NCI-H774 (cell line): ENCODE results near the gene XPNPEP2.
"Not testable (repeated sequence)": the region's sequence is repeated elsewhere in the genome, so short reads cannot be mapped to it uniquely, and the experiment has no call there.

Experiments
- DNase-seq: peaks from one replicate; lab custom pipeline; 2025; lab: John Stamatoyannopoulos, UW

The XPNPEP2 gene

GRCh38 chrX:129719931-129720530 lies 18.7 kb upstream of the XPNPEP2 start:
- no peak for DNase-seq

- no peak for DNase-seq
Observed at GRCh38 chrX:129720741-129721140, 18.0 kb upstream of the XPNPEP2 start.

GRCh38 chrX:129721414-129721813 lies 17.4 kb upstream of the XPNPEP2 start:
- DNase-seq, result no peak

GRCh38 chrX:129721870-129722269 lies 16.9 kb upstream of the XPNPEP2 start:
- no peak for DNase-seq

- DNase-seq, result no peak
Observed at GRCh38 chrX:129723511-129723910, 15.3 kb upstream of the XPNPEP2 start.

GRCh38 chrX:129724754-129725153 lies 14.0 kb upstream of the XPNPEP2 start:
- DNase-seq, result no peak

GRCh38 chrX:129726307-129727111 lies 12.3 kb upstream of the XPNPEP2 start:
- DNase-seq, result peak; percentile 32

- no peak for DNase-seq
Observed at GRCh38 chrX:129728061-129728460, 10.7 kb upstream of the XPNPEP2 start.

- no peak for DNase-seq
Observed at GRCh38 chrX:129731228-129731627, 7.6 kb upstream of the XPNPEP2 start.

- DNase-seq, result no peak
Observed at GRCh38 chrX:129732857-129733256, 5.9 kb upstream of the XPNPEP2 start.

GRCh38 chrX:129733335-129733734 lies 5.4 kb upstream of the XPNPEP2 start:
- no peak for DNase-seq

- DNase-seq, result no peak
Observed at GRCh38 chrX:129736491-129736890, 2.3 kb upstream of the XPNPEP2 start.

- no peak for DNase-seq
Observed at GRCh38 chrX:129737916-129738315, 863 bp upstream of the XPNPEP2 start.

GRCh38 chrX:129739578-129739977 lies 799 bp downstream of the XPNPEP2 start:
- DNase-seq, result no peak

- DNase-seq, result no peak
Observed at GRCh38 chrX:129741880-129742758, 3.3 kb downstream of the XPNPEP2 start.

GRCh38 chrX:129742759-129743152 lies 4.0 kb downstream of the XPNPEP2 start:
- not testable (repeated sequence) for DNase-seq

- DNase-seq, result no peak
Observed at GRCh38 chrX:129743821-129744220, 5.0 kb downstream of the XPNPEP2 start.

- DNase-seq, result no peak
Observed at GRCh38 chrX:129744861-129745321, 6.1 kb downstream of the XPNPEP2 start.

- DNase-seq, result no peak
Observed at GRCh38 chrX:129746557-129747470, 8.0 kb downstream of the XPNPEP2 start.

- no peak for DNase-seq
Observed at GRCh38 chrX:129747533-129747932, 8.8 kb downstream of the XPNPEP2 start.

GRCh38 chrX:129748305-129748704 lies 9.5 kb downstream of the XPNPEP2 start:
- no peak for DNase-seq
